ENCODE data around the gene PFKFB1. TPM values are rescaled to one million over a fixed set of nuclear protein-coding genes. Genes with fewer than 3 reads are reported as not detected.

The PFKFB1 gene
- total and polyA plus RNA-seq, 2 experiments from 2014 or later: 0.59 to 2.1 TPM

DNA sequence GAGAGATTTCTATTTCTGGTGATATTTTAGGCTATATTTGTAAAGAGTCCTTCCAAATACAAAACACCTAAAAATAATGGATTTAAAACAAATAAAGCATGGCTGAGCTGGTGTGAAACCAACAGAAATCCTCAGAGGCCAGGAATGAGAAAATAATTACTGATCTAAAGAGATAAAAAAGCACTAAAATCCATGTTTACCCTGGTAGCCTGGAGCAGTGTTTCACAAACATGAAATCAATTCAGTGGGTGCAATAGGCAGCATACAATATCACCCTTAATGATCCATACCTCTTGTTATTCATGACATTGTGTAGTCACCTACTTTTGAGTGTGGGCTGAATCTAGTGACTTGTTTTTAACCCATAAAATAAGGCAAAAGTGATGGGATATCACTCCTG lies 14.6 kb downstream of the PFKFB1 start:
- Histone ChIP-seq H3K9me2 (replicated peaks; ENCODE audit: insufficient read depth) (no peaks in the 10 kb centered on the region), H3K27me3 (no peaks in the 10 kb centered on the region)

DNA sequence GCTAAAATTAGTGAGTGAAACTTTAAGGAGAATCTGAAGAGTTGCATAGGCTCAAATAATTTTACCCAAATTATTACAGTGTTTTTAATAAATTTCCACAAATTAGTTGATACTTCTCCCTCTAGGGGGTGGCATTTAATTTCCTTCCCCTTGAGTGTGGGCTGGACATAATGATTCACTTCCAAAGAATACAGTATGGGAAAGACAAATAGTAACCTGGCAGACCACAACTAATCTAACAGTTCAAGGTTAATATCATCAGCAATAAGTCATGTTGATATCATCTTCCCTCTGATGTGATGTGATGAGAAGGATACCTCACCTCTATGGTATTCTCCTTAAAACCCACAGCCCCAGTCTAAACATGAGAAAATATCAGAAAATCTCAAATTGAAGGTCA lies 15.5 kb downstream of the PFKFB1 start:
- H3K4me2 ChIP-seq: no peak overlapping the region
- no peak overlapping the region for H3K27ac ChIP-seq
- no peak for DNase-seq (ENCODE audit: low spot score)

More for the DNA sequence above, 14.6 kb downstream of the PFKFB1 start:
- no peak for DNase-seq (ENCODE audit: low spot score)
- Histone ChIP-seq H3K4me3 (no peak overlapping the region), H2AFZ (no peak overlapping the region), H3K4me1 (ENCODE audit: insufficient read depth) (no peaks in the 10 kb centered on the region), H4K20me1 (ENCODE audit: insufficient read depth, poor library complexity, severe bottlenecking) (no peaks in the 10 kb centered on the region), H3K79me2 (no peaks in the 10 kb centered on the region), H3K4me2 (no peak overlapping the region), H3K27ac (no peak overlapping the region), H3K9me3 (ENCODE audit: low read depth) (peaks cover 4% of the 10 kb centered on the region), H3K36me3 (replicated peaks; ENCODE audit: insufficient read depth, low read depth) (no peaks in the 10 kb centered on the region)
- TF ChIP-seq, protein P1, sequence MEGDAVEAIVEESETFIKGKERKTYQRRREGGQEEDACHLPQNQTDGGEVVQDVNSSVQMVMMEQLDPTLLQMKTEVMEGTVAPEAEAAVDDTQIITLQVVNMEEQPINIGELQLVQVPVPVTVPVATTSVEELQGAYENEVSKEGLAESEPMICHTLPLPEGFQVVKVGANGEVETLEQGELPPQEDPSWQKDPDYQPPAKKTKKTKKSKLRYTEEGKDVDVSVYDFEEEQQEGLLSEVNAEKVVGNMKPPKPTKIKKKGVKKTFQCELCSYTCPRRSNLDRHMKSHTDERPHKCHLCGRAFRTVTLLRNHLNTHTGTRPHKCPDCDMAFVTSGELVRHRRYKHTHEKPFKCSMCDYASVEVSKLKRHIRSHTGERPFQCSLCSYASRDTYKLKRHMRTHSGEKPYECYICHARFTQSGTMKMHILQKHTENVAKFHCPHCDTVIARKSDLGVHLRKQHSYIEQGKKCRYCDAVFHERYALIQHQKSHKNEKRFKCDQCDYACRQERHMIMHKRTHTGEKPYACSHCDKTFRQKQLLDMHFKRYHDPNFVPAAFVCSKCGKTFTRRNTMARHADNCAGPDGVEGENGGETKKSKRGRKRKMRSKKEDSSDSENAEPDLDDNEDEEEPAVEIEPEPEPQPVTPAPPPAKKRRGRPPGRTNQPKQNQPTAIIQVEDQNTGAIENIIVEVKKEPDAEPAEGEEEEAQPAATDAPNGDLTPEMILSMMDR (IDR thresholded peaks at IDR 0.05; ENCODE audit: poor library complexity): no peak

DNA sequence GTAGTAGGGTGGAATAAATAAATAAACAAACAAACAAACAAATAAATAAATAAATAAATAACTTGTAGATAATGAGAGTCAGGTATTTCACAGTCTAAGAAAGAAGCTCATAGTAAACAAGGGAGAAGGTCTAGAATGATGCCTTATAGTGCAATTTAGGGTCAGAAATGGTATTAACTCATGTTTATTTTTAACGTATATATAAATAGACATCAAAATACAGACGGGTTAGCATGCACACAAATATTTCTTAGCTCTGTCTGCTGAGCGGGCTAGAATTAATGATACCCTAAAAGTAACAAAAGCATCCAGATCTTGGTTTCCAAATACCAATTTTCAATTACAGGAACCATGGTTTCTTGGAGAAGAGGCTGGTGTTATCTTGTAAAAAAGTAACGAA lies 16.6 kb downstream of the PFKFB1 start:
- H3K79me2 ChIP-seq: no peaks in the 10 kb centered on the region
- no peak overlapping the region for H2AFZ ChIP-seq
- no peaks in the 10 kb centered on the region for H3K36me3 ChIP-seq (replicated peaks; ENCODE audit: insufficient read depth, low read depth)
- no peaks in the 10 kb centered on the region for H3K9me2 ChIP-seq (replicated peaks; ENCODE audit: insufficient read depth)
- H3K9me3 ChIP-seq (ENCODE audit: low read depth): peaks cover 4% of the 10 kb centered on the region
- H3K27me3 ChIP-seq: no peaks in the 10 kb centered on the region
- WGBS (ENCODE audit: low lambda C conversion rate, missing lambda C conversion rate): 73% methylated on average over 4 of the region's 4 CpGs
- H4K20me1 ChIP-seq (ENCODE audit: insufficient read depth, poor library complexity, severe bottlenecking): no peaks in the 10 kb centered on the region
- no peaks in the 10 kb centered on the region for H3K4me1 ChIP-seq (ENCODE audit: insufficient read depth)
- no peak overlapping the region for H3K4me3 ChIP-seq
- no peak overlapping the region for H3K4me2 ChIP-seq
- TF ChIP-seq, protein P1 (IDR thresholded peaks at IDR 0.05; ENCODE audit: poor library complexity): no peak
- TF ChIP-seq EZH2 (IDR thresholded peaks at IDR 0.05; ENCODE audit: borderline replicate concordance): no peak
- no peak for TF ChIP-seq EZH2phosphoT487 (IDR thresholded peaks at IDR 0.05; ENCODE audit: low read depth, severe bottlenecking, unreplicated experiment)
- DNase-seq (ENCODE audit: low spot score): no peak
- H3K27ac ChIP-seq: no peak overlapping the region

More for the DNA sequence above, 15.5 kb downstream of the PFKFB1 start:
- Histone ChIP-seq H3K27me3 (no peaks in the 10 kb centered on the region), H3K4me1 (ENCODE audit: insufficient read depth) (no peaks in the 10 kb centered on the region), H3K9me3 (ENCODE audit: low read depth) (peaks cover 4% of the 10 kb centered on the region), H3K4me3 (no peak overlapping the region), H3K9me2 (replicated peaks; ENCODE audit: insufficient read depth) (no peaks in the 10 kb centered on the region), H2AFZ (no peak overlapping the region), H3K36me3 (replicated peaks; ENCODE audit: insufficient read depth, low read depth) (no peaks in the 10 kb centered on the region), H3K79me2 (no peaks in the 10 kb centered on the region), H4K20me1 (ENCODE audit: insufficient read depth, poor library complexity, severe bottlenecking) (no peaks in the 10 kb centered on the region)
- TF ChIP-seq, protein P1 (IDR thresholded peaks at IDR 0.05; ENCODE audit: poor library complexity): no peak
- TF ChIP-seq EZH2 (IDR thresholded peaks at IDR 0.05; ENCODE audit: borderline replicate concordance): no peak
- TF ChIP-seq EZH2phosphoT487 (IDR thresholded peaks at IDR 0.05; ENCODE audit: low read depth, severe bottlenecking, unreplicated experiment): no peak

Data from hepatocyte (in vitro differentiated cells).